GM23248 (cell line): ENCODE measurements around the gene RPS5.

Experiments used
- EZH2 ChIP-seq: fragments of 200-600 bp; sonication (generic); IDR thresholded peaks from 2 replicates; pipeline ENCODE4 v1.6.1; 2018; ENCODE audit warnings: antibody characterized with exemption, mild to moderate bottlenecking; ENCODE audit not compliant: insufficient read depth, poor library complexity, severe bottlenecking
- EZH2phosphoT487 ChIP-seq: fragments of 200-600 bp; sonication (generic); IDR thresholded peaks from 2 replicates; pipeline ENCODE4 v1.6.1; 2018; ENCODE audit warnings: antibody characterized with exemption, moderate library complexity, mild to moderate bottlenecking, low read depth; ENCODE audit not compliant: insufficient read depth

DNA sequence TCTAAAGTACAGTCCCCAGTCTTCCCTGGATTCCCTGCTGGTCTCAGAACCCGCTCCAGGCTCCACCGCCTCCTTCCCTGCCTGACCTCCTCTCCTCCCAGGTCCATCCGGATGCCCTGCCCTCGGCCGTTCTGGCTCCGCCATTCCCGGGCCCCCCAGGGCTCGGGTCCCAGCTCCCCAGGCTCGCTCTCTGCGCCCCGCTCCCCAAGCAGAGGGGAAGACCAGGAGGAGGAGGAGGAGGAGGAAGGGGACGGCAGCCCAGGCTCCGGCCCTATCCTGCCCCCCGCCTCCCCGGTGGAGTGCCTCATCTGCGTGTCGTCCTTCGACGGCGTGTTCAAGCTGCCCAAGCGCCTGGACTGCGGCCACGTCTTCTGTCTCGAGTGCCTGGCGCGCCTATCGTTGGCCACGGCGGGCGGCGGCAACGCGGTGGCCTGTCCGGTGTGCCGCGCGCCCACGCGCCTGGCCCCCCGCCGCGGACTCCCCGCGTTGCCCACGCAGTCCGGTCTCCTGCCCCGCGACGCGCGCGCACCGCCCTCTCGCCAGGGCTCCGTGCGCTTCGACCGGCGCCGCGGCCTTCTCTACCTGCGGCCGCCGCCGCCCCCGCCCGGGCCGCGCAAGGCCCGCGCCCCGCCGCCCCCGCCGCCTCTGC is 9.0 kb downstream of the RPS5 start:
- TF ChIP-seq EZH2 (no peak), EZH2phosphoT487 (no peak)
